Thyroid gland (tissue), 4 donors: ENCODE data around the gene ESR1.

Experiments
- POLR2A ChIP-seq, 2 donors: fragments of 450-650 bp; IDR thresholded peaks; one replicate each; pipeline ENCODE4 v1.6.1; 2017; ENCODE audit warnings: antibody characterized with exemption in 2 of 2, mild to moderate bottlenecking in 2 of 2, moderate library complexity in 1 of 2
- TF ChIP-seq, protein P1 (sequence below), 6 experiments: fragments of 200-600 bp in 3 of 6; fragments of 450-650 bp in 3 of 6; sonication (generic) in 3 of 6; IDR thresholded peaks; one replicate each; pipeline ENCODE4 v1.5.1; 2016 to 2019; ENCODE audit warnings: antibody characterized with exemption in 6 of 6, mild to moderate bottlenecking in 2 of 6, inconsistent platforms in 1 of 6, moderate library complexity in 1 of 6

DNA sequence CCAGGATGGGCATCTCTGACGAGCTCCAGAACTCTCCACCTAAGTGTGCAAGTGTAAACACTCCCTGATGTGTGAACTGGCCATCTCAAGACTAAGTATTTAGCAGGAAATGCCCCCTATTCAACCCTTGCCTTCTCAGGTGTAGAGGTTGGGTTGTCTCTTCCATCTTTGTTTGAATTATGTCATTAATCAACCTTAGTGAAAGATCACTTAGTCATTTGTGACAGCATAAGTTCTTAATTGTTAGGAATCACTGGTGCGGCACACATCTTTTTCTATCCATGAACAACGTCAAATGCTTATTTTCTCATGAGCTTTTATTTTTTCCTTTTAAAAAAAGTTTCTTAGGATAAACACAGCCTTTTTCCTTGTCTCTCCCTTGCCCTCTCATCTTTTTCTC is 151.6 kb downstream of the ESR1 start:
- TF ChIP-seq, protein P1, sequence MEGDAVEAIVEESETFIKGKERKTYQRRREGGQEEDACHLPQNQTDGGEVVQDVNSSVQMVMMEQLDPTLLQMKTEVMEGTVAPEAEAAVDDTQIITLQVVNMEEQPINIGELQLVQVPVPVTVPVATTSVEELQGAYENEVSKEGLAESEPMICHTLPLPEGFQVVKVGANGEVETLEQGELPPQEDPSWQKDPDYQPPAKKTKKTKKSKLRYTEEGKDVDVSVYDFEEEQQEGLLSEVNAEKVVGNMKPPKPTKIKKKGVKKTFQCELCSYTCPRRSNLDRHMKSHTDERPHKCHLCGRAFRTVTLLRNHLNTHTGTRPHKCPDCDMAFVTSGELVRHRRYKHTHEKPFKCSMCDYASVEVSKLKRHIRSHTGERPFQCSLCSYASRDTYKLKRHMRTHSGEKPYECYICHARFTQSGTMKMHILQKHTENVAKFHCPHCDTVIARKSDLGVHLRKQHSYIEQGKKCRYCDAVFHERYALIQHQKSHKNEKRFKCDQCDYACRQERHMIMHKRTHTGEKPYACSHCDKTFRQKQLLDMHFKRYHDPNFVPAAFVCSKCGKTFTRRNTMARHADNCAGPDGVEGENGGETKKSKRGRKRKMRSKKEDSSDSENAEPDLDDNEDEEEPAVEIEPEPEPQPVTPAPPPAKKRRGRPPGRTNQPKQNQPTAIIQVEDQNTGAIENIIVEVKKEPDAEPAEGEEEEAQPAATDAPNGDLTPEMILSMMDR (IDR thresholded peaks at IDR 0.05) = no peak
- TF ChIP-seq POLR2A (IDR thresholded peaks at IDR 0.05) = no peak
